ENCODE results near the gene NUAK2.

The NUAK2 gene

GRCh38 chr1:205345761-205346160 lies 24.2 kb upstream of the NUAK2 start:
- no peak for DNase-seq

- no peak for DNase-seq
Observed at GRCh38 chr1:205344066-205344928, 22.8 kb upstream of the NUAK2 start.

- DNase-seq, result no peak
Observed at GRCh38 chr1:205343431-205344065, 22.0 kb upstream of the NUAK2 start.

GRCh38 chr1:205342986-205343385 lies 21.4 kb upstream of the NUAK2 start:
- no peak for DNase-seq

- no peak for DNase-seq
Observed at GRCh38 chr1:205340676-205341075, 19.1 kb upstream of the NUAK2 start.

GRCh38 chr1:205339717-205340116 lies 18.2 kb upstream of the NUAK2 start:
- no peak for DNase-seq

- DNase-seq, result no peak
Observed at GRCh38 chr1:205339197-205339702, 17.7 kb upstream of the NUAK2 start.

GRCh38 chr1:205338011-205338410 lies 16.5 kb upstream of the NUAK2 start:
- DNase-seq, result no peak

GRCh38 chr1:205337481-205337880 lies 15.9 kb upstream of the NUAK2 start:
- DNase-seq, result no peak

- peak; percentile 84 for DNase-seq
Observed at GRCh38 chr1:205335692-205336091, 14.1 kb upstream of the NUAK2 start.

- DNase-seq, result no peak
Observed at GRCh38 chr1:205332015-205332791, 10.7 kb upstream of the NUAK2 start.

- DNase-seq, result no peak
Observed at GRCh38 chr1:205330150-205330549, 8.6 kb upstream of the NUAK2 start.

- DNase-seq, result no peak
Observed at GRCh38 chr1:205329719-205330118, 8.2 kb upstream of the NUAK2 start.

GRCh38 chr1:205328476-205328875 lies 6.9 kb upstream of the NUAK2 start:
- no peak for DNase-seq

GRCh38 chr1:205326812-205327466 lies 5.4 kb upstream of the NUAK2 start:
- DNase-seq, result no peak

GRCh38 chr1:205325334-205325884 lies 3.9 kb upstream of the NUAK2 start:
- peak; percentile 83 for DNase-seq

- no peak for DNase-seq
Observed at GRCh38 chr1:205324781-205325180, 3.2 kb upstream of the NUAK2 start.

- DNase-seq, result no peak
Observed at GRCh38 chr1:205323794-205324193, 2.2 kb upstream of the NUAK2 start.

- DNase-seq, result no peak
Observed at GRCh38 chr1:205321959-205322283, 376 bp upstream of the NUAK2 start.

- DNase-seq, result peak; percentile 90
Observed at GRCh38 chr1:205319081-205320018, 2.2 kb downstream of the NUAK2 start.

- DNase-seq, result peak; percentile 97
Observed at GRCh38 chr1:205318231-205318991, 3.1 kb downstream of the NUAK2 start.
